ENCODE results near the gene SP1. TPM values are rescaled to one million over a fixed set of nuclear protein-coding genes. Genes with fewer than 3 reads are reported as not detected.
"Not testable (repeated sequence)": the region's sequence is repeated elsewhere in the genome, so short reads cannot be mapped to it uniquely, and the experiment has no call there.

Gene SP1
- polyA plus RNA-seq, 1 donor from 2014 or later, result 7.3 TPM

DNA sequence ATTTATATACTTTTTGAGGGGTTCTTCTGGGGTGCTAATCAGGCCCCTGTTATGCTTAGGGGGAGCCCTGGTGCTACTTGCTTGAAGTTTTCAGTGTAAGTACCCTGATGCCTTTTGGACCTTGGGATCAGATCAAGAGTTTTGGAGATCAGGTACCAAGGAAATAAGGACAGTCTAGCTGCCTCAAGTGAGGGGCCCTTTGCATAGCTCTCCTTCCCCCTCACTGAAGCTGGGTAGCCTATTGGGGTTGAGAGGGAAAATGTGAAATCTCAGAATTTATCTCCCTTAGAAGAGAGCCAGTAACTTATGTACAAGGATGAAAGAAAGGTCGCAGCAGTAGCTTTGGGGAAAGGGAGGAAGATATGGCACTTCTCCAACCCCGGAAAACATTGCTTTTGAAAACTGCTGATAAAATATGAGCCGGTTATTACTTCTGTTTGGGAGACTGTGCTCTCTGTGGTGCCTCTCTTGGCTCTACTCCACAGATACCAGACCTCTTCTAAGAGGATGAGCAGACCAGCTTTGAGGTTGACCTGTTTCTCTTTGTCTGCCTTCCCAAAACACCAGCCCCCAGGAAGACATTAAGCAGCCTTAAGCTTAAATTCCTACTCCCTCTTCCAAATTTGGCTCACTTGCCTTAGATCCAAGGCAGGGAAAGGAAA, 34.9 kb downstream of the SP1 start:
- H4K20me1 ChIP-seq (ENCODE audit: insufficient read depth), result no peaks in the 10 kb centered on the region
- H3K9me2 ChIP-seq (ENCODE audit: insufficient read depth, low read length), result no peaks in the 10 kb centered on the region
- no peak for TF ChIP-seq EP300 (conservative IDR thresholded peaks at IDR 0.05; ENCODE audit: poor library complexity, severe bottlenecking)
- no peak for TF ChIP-seq MXI1 (conservative IDR thresholded peaks at IDR 0.05; ENCODE audit: poor library complexity, severe bottlenecking)
- TF ChIP-seq RAD21 (conservative IDR thresholded peaks at IDR 0.05), result no peak
- no peak for TF ChIP-seq POLR2AphosphoS5 (IDR thresholded peaks at IDR 0.05)
- TF ChIP-seq TAF1 (IDR thresholded peaks at IDR 0.05; ENCODE audit: low read depth), result no peak
- no peak for TF ChIP-seq SMC3 (conservative IDR thresholded peaks at IDR 0.05; ENCODE audit: poor library complexity)
- TF ChIP-seq EZH2 (IDR thresholded peaks at IDR 0.05; ENCODE audit: borderline replicate concordance, insufficient read depth, low read length, poor library complexity, severe bottlenecking), result no peak
- no peak for TF ChIP-seq CTCF (IDR thresholded peaks at IDR 0.05; ENCODE audit: poor library complexity, severe bottlenecking)
- TF ChIP-seq, protein P1, sequence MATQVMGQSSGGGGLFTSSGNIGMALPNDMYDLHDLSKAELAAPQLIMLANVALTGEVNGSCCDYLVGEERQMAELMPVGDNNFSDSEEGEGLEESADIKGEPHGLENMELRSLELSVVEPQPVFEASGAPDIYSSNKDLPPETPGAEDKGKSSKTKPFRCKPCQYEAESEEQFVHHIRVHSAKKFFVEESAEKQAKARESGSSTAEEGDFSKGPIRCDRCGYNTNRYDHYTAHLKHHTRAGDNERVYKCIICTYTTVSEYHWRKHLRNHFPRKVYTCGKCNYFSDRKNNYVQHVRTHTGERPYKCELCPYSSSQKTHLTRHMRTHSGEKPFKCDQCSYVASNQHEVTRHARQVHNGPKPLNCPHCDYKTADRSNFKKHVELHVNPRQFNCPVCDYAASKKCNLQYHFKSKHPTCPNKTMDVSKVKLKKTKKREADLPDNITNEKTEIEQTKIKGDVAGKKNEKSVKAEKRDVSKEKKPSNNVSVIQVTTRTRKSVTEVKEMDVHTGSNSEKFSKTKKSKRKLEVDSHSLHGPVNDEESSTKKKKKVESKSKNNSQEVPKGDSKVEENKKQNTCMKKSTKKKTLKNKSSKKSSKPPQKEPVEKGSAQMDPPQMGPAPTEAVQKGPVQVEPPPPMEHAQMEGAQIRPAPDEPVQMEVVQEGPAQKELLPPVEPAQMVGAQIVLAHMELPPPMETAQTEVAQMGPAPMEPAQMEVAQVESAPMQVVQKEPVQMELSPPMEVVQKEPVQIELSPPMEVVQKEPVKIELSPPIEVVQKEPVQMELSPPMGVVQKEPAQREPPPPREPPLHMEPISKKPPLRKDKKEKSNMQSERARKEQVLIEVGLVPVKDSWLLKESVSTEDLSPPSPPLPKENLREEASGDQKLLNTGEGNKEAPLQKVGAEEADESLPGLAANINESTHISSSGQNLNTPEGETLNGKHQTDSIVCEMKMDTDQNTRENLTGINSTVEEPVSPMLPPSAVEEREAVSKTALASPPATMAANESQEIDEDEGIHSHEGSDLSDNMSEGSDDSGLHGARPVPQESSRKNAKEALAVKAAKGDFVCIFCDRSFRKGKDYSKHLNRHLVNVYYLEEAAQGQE (IDR thresholded peaks at IDR 0.05; ENCODE audit: borderline replicate concordance), result no peak
- H3K36me3 ChIP-seq (ENCODE audit: insufficient read depth, low read length), result peaks cover 6% of the 10 kb centered on the region
- no peaks in the 10 kb centered on the region for H3K27me3 ChIP-seq (ENCODE audit: insufficient read depth, low read depth, low read length)
- no peak overlapping the region for H3K4me3 ChIP-seq (ENCODE audit: low read length)
- H3K4me2 ChIP-seq (ENCODE audit: low read length), result no peak overlapping the region
- no peaks in the 10 kb centered on the region for H3K9me3 ChIP-seq (ENCODE audit: low read length)
- no peaks in the 10 kb centered on the region for H3F3A ChIP-seq (ENCODE audit: insufficient read depth, low read length, poor library complexity, severe bottlenecking)
- no peak overlapping the region for H3K9ac ChIP-seq (ENCODE audit: low read length)
- H3K79me2 ChIP-seq (replicated peaks; ENCODE audit: insufficient read depth, low read length), result no peaks in the 10 kb centered on the region
- H2AFZ ChIP-seq (ENCODE audit: low read depth, low read length), result no peak overlapping the region
- no peak overlapping the region for H3K27ac ChIP-seq (ENCODE audit: low read length)

- not testable (repeated sequence) for H3K9me2 ChIP-seq (ENCODE audit: insufficient read depth, low read length); H3K4me2 ChIP-seq (ENCODE audit: low read length); H3K27ac ChIP-seq (ENCODE audit: low read length); H3K9ac ChIP-seq (ENCODE audit: low read length); H3K9me3 ChIP-seq (ENCODE audit: low read length); H3K4me3 ChIP-seq (ENCODE audit: low read length); H4K20me1 ChIP-seq (ENCODE audit: insufficient read depth); H3K36me3 ChIP-seq (ENCODE audit: insufficient read depth, low read length); H3K79me2 ChIP-seq (replicated peaks; ENCODE audit: insufficient read depth, low read length); H2AFZ ChIP-seq (ENCODE audit: low read depth, low read length); H3F3A ChIP-seq (ENCODE audit: insufficient read depth, low read length, poor library complexity, severe bottlenecking); H3K27me3 ChIP-seq (ENCODE audit: insufficient read depth, low read depth, low read length)
These were observed 35.9 kb downstream of the SP1 start for GRCh38 chr12:53415752-53416389.

DNA sequence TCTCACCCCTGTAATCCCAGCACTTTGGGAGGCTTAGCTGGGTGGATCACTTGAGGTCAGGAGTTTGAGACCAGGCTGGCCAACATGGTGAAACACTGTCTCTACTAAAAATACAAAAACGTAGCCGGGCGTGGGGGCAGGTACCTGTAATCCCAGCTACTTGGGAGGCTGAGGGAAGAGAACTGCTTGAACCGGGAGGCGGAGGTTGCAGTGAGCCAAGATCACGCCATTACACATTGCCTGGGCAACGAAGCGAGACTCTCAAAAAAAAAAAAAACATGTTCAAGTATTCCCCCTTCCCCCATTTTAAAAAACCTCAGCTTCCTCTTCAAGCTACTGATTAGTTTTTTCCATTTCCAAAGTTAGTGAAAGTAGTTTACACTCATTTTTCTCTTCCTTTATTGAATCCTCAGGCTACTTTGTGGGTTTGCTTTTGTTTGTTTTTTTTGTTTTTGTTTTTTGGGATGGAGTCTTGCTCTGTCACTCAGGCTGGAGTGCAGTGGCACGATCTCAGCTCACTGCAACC, 37.4 kb downstream of the SP1 start:
- not testable (repeated sequence) for H3K36me3 ChIP-seq (ENCODE audit: insufficient read depth, low read length); H3F3A ChIP-seq (ENCODE audit: insufficient read depth, low read length, poor library complexity, severe bottlenecking); H3K27me3 ChIP-seq (ENCODE audit: insufficient read depth, low read depth, low read length); H3K79me2 ChIP-seq (replicated peaks; ENCODE audit: insufficient read depth, low read length); H4K20me1 ChIP-seq (ENCODE audit: insufficient read depth); H3K4me3 ChIP-seq (ENCODE audit: low read length); H3K27ac ChIP-seq (ENCODE audit: low read length); H3K4me2 ChIP-seq (ENCODE audit: low read length); H3K9me3 ChIP-seq (ENCODE audit: low read length); H3K9ac ChIP-seq (ENCODE audit: low read length); H3K9me2 ChIP-seq (ENCODE audit: insufficient read depth, low read length); H2AFZ ChIP-seq (ENCODE audit: low read depth, low read length)

Data from neural cell (in vitro differentiated cells).